Esophagus muscularis mucosa (tissue), 4 donors: ENCODE results near the gene FGF5. TPM values are rescaled to one million over a fixed set of nuclear protein-coding genes. Genes with fewer than 3 reads are reported as not detected.

Experiments used
- DNase-seq: peaks from one replicate; pipeline ENCODE4 v3.0.0-alpha.2; 2017; ENCODE audit errors: extremely low spot score
- H3K27ac ChIP-seq, 4 donors: fragments of 200-600 bp; sonication (generic); replicated peaks in 1 of 4; 1 replicate in 3 of 4; 2 replicates in 1 of 4; pipeline ENCODE4 v1.5.1; 2016 to 2019; ENCODE audit warnings: mild to moderate bottlenecking in 1 of 4
- H3K27me3 ChIP-seq, 4 donors: fragments of 200-600 bp; sonication (generic); one replicate each; pipeline versions ENCODE4 v1.5.1 to v1.6.0; 2016 to 2019
- H3K36me3 ChIP-seq, 4 donors: fragments of 200-600 bp; sonication (generic); one replicate each; pipeline ENCODE4 v1.5.1; 2016 to 2019
- H3K4me1 ChIP-seq, 4 donors: fragments of 200-600 bp; sonication (generic); one replicate each; pipeline ENCODE4 v1.5.1; 2016 to 2019
- H3K4me3 ChIP-seq, 4 donors: fragments of 200-600 bp; sonication (generic); 1 replicate in 2 of 4; 2 replicates in 2 of 4; pipeline ENCODE4 v1.5.1; 2016 to 2019; ENCODE audit warnings: mild to moderate bottlenecking in 4 of 4, moderate library complexity in 1 of 4
- H3K9me3 ChIP-seq, 4 donors: fragments of 200-600 bp; sonication (generic); 1 replicate in 3 of 4; 2 replicates in 1 of 4; pipeline ENCODE4 v1.5.1; 2016 to 2019
- EP300 ChIP-seq: sonication (generic); formaldehyde crosslinking; IDR thresholded peaks from one replicate; pipeline ENCODE4 v1.6.1; 2017; ENCODE audit warnings: antibody characterized with exemption
- POLR2A ChIP-seq: fragments of 450-650 bp; IDR thresholded peaks from one replicate; pipeline ENCODE4 v1.6.1; 2017; ENCODE audit warnings: antibody characterized with exemption, moderate library complexity, mild to moderate bottlenecking, low read depth
- POLR2AphosphoS5 ChIP-seq, 2 donors: sonication (generic); formaldehyde crosslinking; IDR thresholded peaks; one replicate each; pipeline ENCODE4 v1.6.1; 2017; ENCODE audit warnings: antibody characterized with exemption in 2 of 2
- WGBS: methylation state at CpG from one replicate; pipeline ENCODE4 v1.1.5; 2018; 5-methylcytosine and 5-hydroxymethylcytosine counted together
- intact Hi-C: fragments of 100-400 bp; cut with DNase I; formaldehyde crosslinking; loops from one replicate; pipeline ENCODE4 v1.15.1; 2023
- total RNA-seq, 4 donors: library from RNA; depleted of rRNA; stranded (reverse); fragments of >200 nt; gene quantifications; one replicate each; pipeline versions ENCODE4 v1.1.0 to v1.2.1, GENCODE V29; 2016
- TF ChIP-seq, protein P1 (sequence below), 3 experiments: fragments of 200-600 bp in 2 of 3; fragments of 450-650 bp in 1 of 3; sonication (generic) in 2 of 3; IDR thresholded peaks; one replicate each; pipeline ENCODE4 v1.5.1; 2017 to 2019; ENCODE audit warnings: antibody characterized with exemption in 3 of 3, mild to moderate bottlenecking in 2 of 3, moderate library complexity in 1 of 3

The FGF5 gene
- total RNA-seq, 4 donors from 2014 or later = 1.2 to 4.2 (median 2.0) TPM

DNA sequence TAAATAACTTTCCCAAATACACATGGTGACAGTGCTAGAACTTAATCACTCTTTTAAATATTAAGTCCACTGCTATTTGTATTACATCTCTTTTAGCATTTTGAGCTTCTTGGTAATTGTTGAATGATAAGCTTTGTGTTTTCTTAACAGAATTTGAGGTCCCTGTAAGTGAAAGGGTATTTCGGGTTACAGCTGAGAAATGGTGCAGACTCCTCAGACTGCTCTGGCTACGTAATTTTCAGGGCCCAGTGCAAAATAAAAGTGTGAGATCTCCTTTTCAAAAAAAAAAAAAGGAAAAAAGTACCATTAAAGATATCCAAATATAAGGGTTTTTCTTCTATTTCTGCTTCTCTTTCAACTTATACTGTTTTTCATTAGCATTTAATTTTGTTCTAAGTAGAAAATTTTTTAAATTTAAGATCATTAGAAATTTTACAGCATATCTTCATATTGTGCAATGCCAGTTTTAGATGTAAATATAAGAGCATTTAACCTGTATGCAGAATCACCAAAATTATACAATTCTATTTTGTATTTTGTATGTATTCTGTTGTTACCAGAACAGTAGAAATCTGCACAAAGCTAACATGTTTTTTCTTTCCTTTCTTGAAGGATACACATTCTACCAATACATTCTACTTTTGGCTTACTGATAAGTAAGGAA is 33.6 kb upstream of the FGF5 start:
- no peak overlapping the region for H3K27ac ChIP-seq
- 84% methylated on average over 2 of the region's 2 CpGs for WGBS
- H3K4me1 ChIP-seq = peaks cover 0 to 8% (median 0%) of the 10 kb centered on the region in 4 donors
- TF ChIP-seq EP300 (no peak), POLR2A (no peak), POLR2AphosphoS5 (IDR thresholded peaks at IDR 0.05) (no peak)
- TF ChIP-seq, protein P1, sequence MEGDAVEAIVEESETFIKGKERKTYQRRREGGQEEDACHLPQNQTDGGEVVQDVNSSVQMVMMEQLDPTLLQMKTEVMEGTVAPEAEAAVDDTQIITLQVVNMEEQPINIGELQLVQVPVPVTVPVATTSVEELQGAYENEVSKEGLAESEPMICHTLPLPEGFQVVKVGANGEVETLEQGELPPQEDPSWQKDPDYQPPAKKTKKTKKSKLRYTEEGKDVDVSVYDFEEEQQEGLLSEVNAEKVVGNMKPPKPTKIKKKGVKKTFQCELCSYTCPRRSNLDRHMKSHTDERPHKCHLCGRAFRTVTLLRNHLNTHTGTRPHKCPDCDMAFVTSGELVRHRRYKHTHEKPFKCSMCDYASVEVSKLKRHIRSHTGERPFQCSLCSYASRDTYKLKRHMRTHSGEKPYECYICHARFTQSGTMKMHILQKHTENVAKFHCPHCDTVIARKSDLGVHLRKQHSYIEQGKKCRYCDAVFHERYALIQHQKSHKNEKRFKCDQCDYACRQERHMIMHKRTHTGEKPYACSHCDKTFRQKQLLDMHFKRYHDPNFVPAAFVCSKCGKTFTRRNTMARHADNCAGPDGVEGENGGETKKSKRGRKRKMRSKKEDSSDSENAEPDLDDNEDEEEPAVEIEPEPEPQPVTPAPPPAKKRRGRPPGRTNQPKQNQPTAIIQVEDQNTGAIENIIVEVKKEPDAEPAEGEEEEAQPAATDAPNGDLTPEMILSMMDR (IDR thresholded peaks at IDR 0.05) = no peak
- intact Hi-C loops = no loop called here
- no peaks in the 10 kb centered on the region for H3K27me3 ChIP-seq
- no peaks in the 10 kb centered on the region for H3K9me3 ChIP-seq
- no peak for DNase-seq
- no peaks in the 10 kb centered on the region for H3K36me3 ChIP-seq
- H3K4me3 ChIP-seq = no peak overlapping the region

DNA sequence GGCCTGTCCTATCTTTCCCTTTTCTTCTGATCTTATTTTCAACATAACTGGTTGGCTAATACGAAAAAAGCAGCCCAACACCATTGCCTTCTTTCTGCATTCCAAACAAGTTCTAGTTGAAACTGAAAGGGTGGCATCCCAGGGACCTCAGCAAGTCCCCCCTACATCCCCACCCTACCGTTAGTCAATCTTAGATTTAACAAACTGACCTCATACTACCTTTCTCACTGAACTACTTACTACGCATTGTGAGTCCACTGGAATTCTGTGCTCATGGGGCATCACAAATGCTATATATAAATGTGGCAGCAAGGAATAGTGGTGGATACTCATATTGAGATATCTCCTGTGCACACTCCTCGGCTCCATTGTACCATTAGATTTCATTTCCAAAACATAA is 33.1 kb upstream of the FGF5 start:
- WGBS = 89% methylated on average over 4 of the region's 4 CpGs
- no peaks in the 10 kb centered on the region for H3K27me3 ChIP-seq
- H3K27ac ChIP-seq = no peak overlapping the region
- peaks cover 0 to 8% (median 0%) of the 10 kb centered on the region in 4 donors for H3K4me1 ChIP-seq
- DNase-seq = no peak
- no peak overlapping the region for H3K4me3 ChIP-seq
- H3K9me3 ChIP-seq = no peaks in the 10 kb centered on the region
- TF ChIP-seq EP300 (no peak), POLR2AphosphoS5 (IDR thresholded peaks at IDR 0.05) (no peak), POLR2A (no peak)
- TF ChIP-seq, protein P1 (IDR thresholded peaks at IDR 0.05) = no peak
- intact Hi-C loops = no loop called here
- H3K36me3 ChIP-seq = no peaks in the 10 kb centered on the region

DNA sequence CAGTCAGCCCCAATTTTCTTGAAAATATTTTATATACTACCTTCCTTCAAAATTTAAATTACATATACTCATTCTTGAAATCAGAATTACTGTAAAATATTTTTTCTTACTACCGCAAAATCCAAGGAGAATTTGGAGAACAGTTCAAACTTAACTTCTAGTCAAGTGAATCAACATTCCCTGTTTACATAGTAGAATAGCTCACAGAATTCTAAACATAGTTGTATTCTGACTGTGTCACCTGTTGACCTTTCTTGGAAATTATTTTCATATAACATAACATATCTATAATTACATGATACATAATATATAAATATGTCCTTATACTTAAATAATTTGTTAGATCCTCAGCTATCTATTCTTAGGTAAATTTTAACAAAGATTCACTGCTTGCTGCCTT is 31.0 kb upstream of the FGF5 start:
- no peak for TF ChIP-seq EP300
- TF ChIP-seq POLR2AphosphoS5 (IDR thresholded peaks at IDR 0.05) = no peak
- no peak for TF ChIP-seq POLR2A
- TF ChIP-seq, protein P1 (IDR thresholded peaks at IDR 0.05) = no peak

DNA sequence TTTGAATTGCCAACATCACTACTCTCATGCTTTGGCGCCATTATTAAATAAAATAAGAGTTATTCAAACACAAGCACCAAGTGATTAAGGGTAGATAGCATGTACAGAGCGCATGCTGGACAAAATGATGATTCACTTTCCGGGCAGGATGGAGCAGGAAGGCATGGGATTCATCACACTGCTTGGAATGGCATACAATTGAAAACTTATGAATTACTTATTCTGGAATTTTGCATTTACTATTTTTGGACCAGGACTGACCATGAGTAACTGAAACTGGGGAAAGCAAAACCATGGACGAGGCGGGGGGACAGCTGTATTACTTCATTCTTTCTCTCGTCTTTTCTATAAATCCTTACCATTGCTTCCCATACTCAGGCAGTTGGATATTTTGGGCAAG is 28.5 kb upstream of the FGF5 start:
- Histone ChIP-seq H3K36me3 (no peaks in the 10 kb centered on the region), H3K27me3 (no peaks in the 10 kb centered on the region), H3K4me1 (peaks cover 0 to 8% (median 0%) of the 10 kb centered on the region in 4 donors), H3K9me3 (no peaks in the 10 kb centered on the region), H3K27ac (no peak overlapping the region), H3K4me3 (no peak overlapping the region)
- intact Hi-C loops = no loop called here
- WGBS = 79% methylated on average over 6 of the region's 6 CpGs
- TF ChIP-seq, protein P1 (IDR thresholded peaks at IDR 0.05) = no peak
- TF ChIP-seq EP300 (no peak), POLR2A (no peak), POLR2AphosphoS5 (IDR thresholded peaks at IDR 0.05) (no peak)
- DNase-seq = no peak

More for the DNA sequence above, 31.0 kb upstream of the FGF5 start:
- Histone ChIP-seq H3K27ac (no peak overlapping the region), H3K4me1 (peaks cover 0 to 8% (median 0%) of the 10 kb centered on the region in 4 donors), H3K4me3 (no peak overlapping the region), H3K9me3 (no peaks in the 10 kb centered on the region), H3K27me3 (no peaks in the 10 kb centered on the region), H3K36me3 (no peaks in the 10 kb centered on the region)
- no peak for DNase-seq
- 69% methylated on average over 1 of the region's 1 CpG for WGBS
- intact Hi-C loops = no loop called here
